K562 (cell line): ENCODE results near the gene RNU6-9. TPM values are rescaled to one million over a fixed set of nuclear protein-coding genes. Genes with fewer than 3 reads are reported as not detected.

ENCODE experiments used
- ATAC-seq: fragments of 200-7000 bp; cut with Tn5 transposase; 3 replicates; pipeline ENCODE4 v1.9.1; 2020; ENCODE audit warnings: moderate library complexity
- BruUV-seq: library from RNA; stranded (reverse); fragments of 400-500 nt; replicated peaks from 2 replicates; lab custom pipeline; 2021; lab: Mats Ljungman, UMichigan
- CTCF ChIA-PET: fragments of 300-600 bp; formaldehyde crosslinking; extraction: SDS; loops from one replicate; lab custom pipeline; 2021; ENCODE audit warnings: low intra/inter-chr PET ratio; lab: Yijun Ruan, JAX
- POLR2A ChIA-PET: fragments of 300-600, 350-650 bp; sonication (Branson Sonifier 250); formaldehyde crosslinking; extraction: SDS; loops from one replicate; lab custom pipeline; 2021; ENCODE audit warnings: antibody characterized with exemption, inconsistent platforms; lab: Yijun Ruan, JAX
- DNase-seq, 4 experiments: peaks; one replicate each; pipeline versions ENCODE4 v3.0.0 to v3.0.0-alpha.2; 2011 to 2018; ENCODE audit warnings: low spot score in 3 of 4, mixed read lengths in 3 of 4; ENCODE audit errors: extremely low read depth in 1 of 4
- FAIRE-seq: peaks from 2 replicates; lab custom pipeline; 2011; peaks lifted over from hg19 to GRCh38; lab: Jason Lieb, UNC
- H2AFZ ChIP-seq: 2 replicates; pipeline ENCODE4 v1.6.0; 2011; ENCODE audit warnings: low read depth, low read length, control low read depth, inconsistent platforms
- H3K27ac ChIP-seq: fragments of 200-600 bp; 3 replicates; pipeline ENCODE4 v1.8.0; 2011; ENCODE audit warnings: low read depth, mild to moderate bottlenecking, control low read depth, inconsistent platforms, low read length, moderate library complexity, mixed read lengths; ENCODE audit errors: extremely low read depth
- H3K27me3 ChIP-seq, 2 experiments: fragments of 300-600 bp in 1 of 2; 2 replicates in 1 of 2; 3 replicates in 1 of 2; pipeline versions ENCODE4 v1.6.0 to v1.8.0; 2011; ENCODE audit warnings: inconsistent platforms in 2 of 2, low read length in 2 of 2, mild to moderate bottlenecking in 1 of 2, mixed read lengths in 1 of 2, moderate library complexity in 1 of 2; ENCODE audit not compliant: control insufficient read depth in 2 of 2, insufficient read depth in 2 of 2
- H3K36me3 ChIP-seq: fragments of 300-600 bp; 3 replicates; pipeline ENCODE4 v1.8.0; 2011; ENCODE audit warnings: mild to moderate bottlenecking, low read length, inconsistent platforms; ENCODE audit not compliant: control insufficient read depth, insufficient read depth
- H3K4me1 ChIP-seq, 2 experiments: fragments of 200-600 bp in 1 of 2; replicated peaks in 1 of 2; 2 replicates in 1 of 2; 3 replicates in 1 of 2; pipeline versions ENCODE4 v1.5.1 to v1.8.0; 2011; ENCODE audit warnings: inconsistent platforms in 2 of 2, low read length in 2 of 2, mild to moderate bottlenecking in 1 of 2, mixed read lengths in 1 of 2, moderate library complexity in 1 of 2; ENCODE audit not compliant: control insufficient read depth in 2 of 2, insufficient read depth in 2 of 2
- H3K4me2 ChIP-seq: 2 replicates; pipeline ENCODE4 v1.6.1; 2011; ENCODE audit warnings: low read length, control low read depth, inconsistent platforms, mixed read lengths; ENCODE audit not compliant: insufficient read depth
- H3K4me3 ChIP-seq: fragments of 200-600 bp; sonication (generic), shearing (Covaris generic); 2 replicates; pipeline ENCODE4 v1.5.1; 2016; ENCODE audit warnings: control low read depth, inconsistent platforms
- H3K79me2 ChIP-seq: fragments of 200-600 bp; 3 replicates; pipeline ENCODE4 v1.8.0; 2011; ENCODE audit warnings: low read length, inconsistent platforms; ENCODE audit not compliant: control insufficient read depth, insufficient read depth
- H3K9ac ChIP-seq, 2 experiments: 2 replicates each; pipeline versions ENCODE4 v1.6.0 to v1.6.1; 2011; ENCODE audit warnings: low read depth in 2 of 2, low read length in 2 of 2, control low read depth in 1 of 2, inconsistent platforms in 1 of 2, mild to moderate bottlenecking in 1 of 2, mixed read lengths in 1 of 2; ENCODE audit not compliant: insufficient read depth in 1 of 2
- H3K9me1 ChIP-seq: one replicate; pipeline ENCODE4 v1.6.0; 2011; ENCODE audit warnings: inconsistent platforms, mild to moderate bottlenecking, low read length, moderate library complexity; ENCODE audit not compliant: control insufficient read depth, insufficient read depth
- H3K9me3 ChIP-seq: replicated peaks from 2 replicates; pipeline ENCODE4 v1.5.1; 2011; ENCODE audit warnings: low read depth, low read length, inconsistent platforms; ENCODE audit not compliant: control insufficient read depth, insufficient read depth
- H4K20me1 ChIP-seq: replicated peaks from 2 replicates; pipeline ENCODE4 v1.6.1; 2011; ENCODE audit warnings: low read length, inconsistent platforms, mixed read lengths; ENCODE audit not compliant: control insufficient read depth, insufficient read depth
- BCOR ChIP-seq: fragments of 450-650 bp; IDR thresholded peaks from 2 replicates; pipeline ENCODE4 v1.6.1; 2016
- CBX3 ChIP-seq, 2 experiments: IDR thresholded peaks; 1 replicate in 1 of 2; 2 replicates in 1 of 2; pipeline ENCODE4 v1.6.1; 2012; ENCODE audit warnings: inconsistent platforms in 2 of 2, low read length in 2 of 2, borderline replicate concordance in 1 of 2, control low read depth in 1 of 2
- GTF2E2 ChIP-seq: fragments of 200-800 bp; sonication (Bioruptor generic); IDR thresholded peaks from 2 replicates; pipeline ENCODE4 v1.6.1; 2016; ENCODE audit warnings: missing genetic modification characterization, missing compliant biosample characterization
- HCFC1 ChIP-seq: IDR thresholded peaks from 2 replicates; pipeline ENCODE4 v1.6.1; 2012; ENCODE audit warnings: low read depth, low read length, improper control_type of control experiment
- HMGN3 ChIP-seq: IDR thresholded peaks from 2 replicates; pipeline ENCODE4 v1.6.1; 2011; ENCODE audit warnings: borderline replicate concordance, low read depth, mild to moderate bottlenecking, mixed read lengths, low read length; ENCODE audit not compliant: insufficient read length; ENCODE audit errors: extremely low read depth
- KDM2B ChIP-seq: fragments of 250-450 bp; sonication (Bioruptor Pico); IDR thresholded peaks from 2 replicates; pipeline ENCODE4 v1.8.0; 2021; ENCODE audit warnings: mild to moderate bottlenecking, moderate library complexity
- SIX5 ChIP-seq, 2 experiments: IDR thresholded peaks; 2 replicates each; pipeline ENCODE4 v1.6.1; 2011; ENCODE audit warnings: low read length in 2 of 2, borderline replicate concordance in 1 of 2, low read depth in 1 of 2, mild to moderate bottlenecking in 1 of 2, moderate library complexity in 1 of 2; ENCODE audit not compliant: insufficient read depth in 1 of 2
- TOE1 ChIP-seq, 2 experiments: fragments of 450-650 bp in 1 of 2; sonication (generic) in 1 of 2; formaldehyde crosslinking in 1 of 2; IDR thresholded peaks; 2 replicates each; pipeline versions ENCODE4 v1.7.1 to v1.8.0; 2016 to 2022; ENCODE audit warnings: borderline replicate concordance in 2 of 2, mild to moderate bottlenecking in 2 of 2, antibody characterized with exemption in 1 of 2, inconsistent platforms in 1 of 2, low read depth in 1 of 2, missing genetic modification reagents in 1 of 2, moderate library complexity in 1 of 2
- ZEB2 ChIP-seq: fragments of 450-650 bp; IDR thresholded peaks from 2 replicates; pipeline ENCODE4 v1.6.1; 2016
- ZNF212 ChIP-seq: fragments of 450-650 bp; formaldehyde crosslinking; IDR thresholded peaks from 2 replicates; pipeline ENCODE4 v1.4.0; 2020; ENCODE audit warnings: mild to moderate bottlenecking
- ZNF282 ChIP-seq: sonication (generic); formaldehyde crosslinking; IDR thresholded peaks from 2 replicates; pipeline ENCODE4 v1.8.1; 2023; ENCODE audit warnings: missing genetic modification reagents
- ZNF586 ChIP-seq: fragments of 450-650 bp; formaldehyde crosslinking; conservative IDR thresholded peaks from 2 replicates; pipeline ENCODE4 v1.4.0; 2020; ENCODE audit warnings: mild to moderate bottlenecking, moderate library complexity
- WGBS: fragments of 100-300 bp; shearing (Covaris generic); methylation state at CpG from one replicate; pipeline ENCODE4 v1.1.6; 2016; ENCODE audit warnings: low coverage, mixed read lengths; ENCODE audit not compliant: insufficient coverage; ENCODE audit errors: missing lambda C conversion rate; 5-methylcytosine and 5-hydroxymethylcytosine counted together
- in situ Hi-C: fragments of 300-500 bp; cut with MboI; formaldehyde crosslinking; loops from 4 replicates; pipeline ENCODE4 v1.15.0; 2018; ENCODE audit warnings: inconsistent platforms, mixed read lengths
- intact Hi-C: fragments of 100-400 bp; cut with micrococcal nuclease; formaldehyde crosslinking; loops from 2 replicates; pipeline ENCODE4 v1.14.2; 2022
- polyA plus RNA-seq, 8 experiments: library from polyadenylated mRNA; depleted of rRNA in 4 of 8; stranded (reverse) in 5 of 8; unstranded in 3 of 8; fragments of >200 nt; fragmentation: Nextera tagmentation in 2 of 8; fragmentation: Illumina TruSeq in 1 of 8; extraction: Ambion mirVana in 2 of 8; extraction: Trizol in 1 of 8; gene quantifications; 2 replicates each; pipeline versions ENCODE4 v1.2.1 to v1.2.3, GENCODE V29; 2011 to 2014; ENCODE audit warnings: inconsistent platforms in 1 of 8, missing spikeins in 1 of 8
- total RNA-seq, 7 experiments: library from RNA; depleted of rRNA in 6 of 7; stranded (reverse); fragments of >200 nt in 6 of 7; fragmentation: Illumina TruSeq in 2 of 7; extraction: Trizol in 2 of 7; gene quantifications; 2 replicates each; pipeline versions ENCODE4 v1.2.1 to v1.2.3, GENCODE V29; 2011 to 2021; ENCODE audit warnings: low replicate concordance in 1 of 7
- TF ChIP-seq, protein P1 (sequence below): IDR thresholded peaks from 2 replicates; pipeline ENCODE4 v1.6.1; 2011; ENCODE audit not compliant: insufficient read length; ENCODE audit errors: extremely low read depth
- TF ChIP-seq, protein P2 (sequence below), 2 experiments: fragments of 250-450 bp in 1 of 2; fragments of 450-650 bp in 1 of 2; sonication (Bioruptor Pico) in 1 of 2; IDR thresholded peaks; 2 replicates each; pipeline versions ENCODE4 v1.6.1 to v1.8.0; 2016 to 2021; ENCODE audit warnings: mild to moderate bottlenecking in 2 of 2, moderate library complexity in 2 of 2, missing compliant biosample characterization in 1 of 2, missing genetic modification characterization in 1 of 2
- TF ChIP-seq, protein P3 (sequence below): sonication (generic); formaldehyde crosslinking; IDR thresholded peaks from 2 replicates; pipeline ENCODE4 v1.8.1; 2023; ENCODE audit warnings: mild to moderate bottlenecking, missing genetic modification reagents

The RNU6-9 gene
- total and polyA plus RNA-seq, 9 of the 15 experiments (the other 6 are each of a cell fraction or from before 2014, with no cell fraction given): not detected

DNA sequence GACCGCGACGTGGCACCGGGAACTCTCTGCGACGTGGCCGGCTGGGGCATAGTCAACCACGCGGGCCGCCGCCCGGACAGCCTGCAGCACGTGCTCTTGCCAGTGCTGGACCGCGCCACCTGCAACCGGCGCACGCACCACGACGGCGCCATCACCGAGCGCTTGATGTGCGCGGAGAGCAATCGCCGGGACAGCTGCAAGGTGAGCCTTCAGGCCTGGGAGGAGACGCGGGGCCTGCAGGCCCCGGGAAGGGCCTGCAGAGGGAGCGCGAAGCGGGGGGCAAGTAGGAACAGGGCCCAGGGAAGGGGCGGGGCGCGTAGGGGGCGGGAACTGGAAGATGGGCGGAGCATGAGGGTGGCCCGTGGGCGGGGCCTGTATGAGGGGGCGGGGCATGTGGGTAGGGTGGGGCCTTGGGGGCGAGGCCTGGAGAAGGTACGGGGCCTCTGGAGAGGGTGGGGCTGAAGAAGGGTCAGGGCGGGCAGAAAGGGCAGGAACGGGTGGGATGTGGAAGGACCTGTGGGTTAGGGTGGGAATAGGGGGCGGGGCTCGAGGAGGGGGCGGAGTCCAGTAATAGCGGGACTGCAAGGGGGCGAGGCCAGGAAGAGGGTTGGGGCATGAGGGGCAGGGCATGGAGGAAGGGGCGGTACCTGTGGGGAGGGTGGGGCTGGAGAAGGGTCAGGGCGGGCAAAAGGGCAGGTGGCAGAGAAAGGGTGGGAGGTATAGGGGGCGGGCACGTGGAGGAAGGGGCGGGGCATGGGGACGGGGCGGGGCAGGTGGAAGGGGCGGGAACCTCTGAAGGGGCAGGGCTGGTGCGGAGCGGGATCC is 31.3 kb upstream of the RNU6-9 start:
- Histone ChIP-seq H3K79me2 (peaks cover 12% of the 10 kb centered on the region), H3K4me1 (peaks cover 25 to 70% of the 10 kb centered on the region in 2 experiments), H4K20me1 (no peaks in the 10 kb centered on the region), H3K27me3 (no peaks in the 10 kb centered on the region), H2AFZ (no peak overlapping the region), H3K9me3 (no peaks in the 10 kb centered on the region), H3K4me2 (peak overlapping the region; percentile 72), H3K27ac (peak overlapping the region; percentile 91; the same call in 2 of the 3 replicates), H3K9ac (peak overlapping the region in 1 of 2 experiments; percentile 88; a peak in 2 of 4 replicates), H3K36me3 (peaks cover 17% of the 10 kb centered on the region; the same call in 1 of the 3 replicates), H3K9me1 (no peaks in the 10 kb centered on the region), H3K4me3 (peak overlapping the region; percentile 62)
- ChIA-PET POLR2A (interaction anchor here (0.7 to 1.3 kb wide), 3 partner anchors 45 to 160 kb away, joined by 3 to 4 read pairs (median 3); partner anchors contain the start of gene RNU6-2), CTCF (interaction anchor here (1.5 kb wide), 1 partner anchor 56 kb away, joined by 6 read pairs; the partner anchor contains the start of gene KISS1R)
- peak; percentile 90 for FAIRE-seq
- no TSS peak for BruUV-seq
- 2% methylated on average over 32 of the region's 60 CpGs for WGBS
- peak; percentile 78 for ATAC-seq
- in situ Hi-C loops (no loop called here), intact Hi-C loops (loop anchor here (1.0 to 5.0 kb wide), 4 partner anchors 53 to 380 kb away; partner anchors contain the start of genes ATP5F1D and WDR18)
- DNase-seq: peak; percentile 94 to 98 (median 94)
- TF ChIP-seq SIX5 (IDR thresholded peaks at IDR 0.05; ENCODE audit: borderline replicate concordance in 1 of 2, insufficient read depth in 1 of 2, low read depth in 1 of 2, low read length in 2 of 2) (no peak), GTF2E2 (tag) (no peak), HMGN3 (peak; percentile 76), ZNF212 (CRISPR knock-in tag) (no peak), TOE1 (IDR thresholded peaks at IDR 0.05; ENCODE audit: borderline replicate concordance) (peak; percentile 52; the same call in 1 of the 2 replicates), TOE1 (CRISPR knock-in tag; IDR thresholded peaks at IDR 0.05; ENCODE audit: borderline replicate concordance, low read depth) (no peak), ZNF586 (CRISPR knock-in tag) (no peak), HCFC1 (0 out of 2 replicates have a peak, but pooled peaks have one; percentile 37), ZNF282 (no peak), CBX3 (IDR thresholded peaks at IDR 0.05; ENCODE audit: borderline replicate concordance in 1 of 2, low read length in 2 of 2) (peak in 1 of 2 experiments; percentile 93; a peak in 2 of 3 replicates), BCOR (peak; percentile 73), ZEB2 (peak; percentile 79), KDM2B (CRISPR knock-in tag) (peak; percentile 97)
- TF ChIP-seq, protein P1, sequence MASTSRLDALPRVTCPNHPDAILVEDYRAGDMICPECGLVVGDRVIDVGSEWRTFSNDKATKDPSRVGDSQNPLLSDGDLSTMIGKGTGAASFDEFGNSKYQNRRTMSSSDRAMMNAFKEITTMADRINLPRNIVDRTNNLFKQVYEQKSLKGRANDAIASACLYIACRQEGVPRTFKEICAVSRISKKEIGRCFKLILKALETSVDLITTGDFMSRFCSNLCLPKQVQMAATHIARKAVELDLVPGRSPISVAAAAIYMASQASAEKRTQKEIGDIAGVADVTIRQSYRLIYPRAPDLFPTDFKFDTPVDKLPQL: no peak
- TF ChIP-seq, protein P2, sequence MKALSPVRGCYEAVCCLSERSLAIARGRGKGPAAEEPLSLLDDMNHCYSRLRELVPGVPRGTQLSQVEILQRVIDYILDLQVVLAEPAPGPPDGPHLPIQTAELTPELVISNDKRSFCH (CRISPR knock-in tag; IDR thresholded peaks at IDR 0.05): no peak
- TF ChIP-seq, protein P2 (tag; IDR thresholded peaks at IDR 0.05): 0 out of 2 replicates have a peak, but pooled peaks have one; percentile 29
- TF ChIP-seq, protein P3, sequence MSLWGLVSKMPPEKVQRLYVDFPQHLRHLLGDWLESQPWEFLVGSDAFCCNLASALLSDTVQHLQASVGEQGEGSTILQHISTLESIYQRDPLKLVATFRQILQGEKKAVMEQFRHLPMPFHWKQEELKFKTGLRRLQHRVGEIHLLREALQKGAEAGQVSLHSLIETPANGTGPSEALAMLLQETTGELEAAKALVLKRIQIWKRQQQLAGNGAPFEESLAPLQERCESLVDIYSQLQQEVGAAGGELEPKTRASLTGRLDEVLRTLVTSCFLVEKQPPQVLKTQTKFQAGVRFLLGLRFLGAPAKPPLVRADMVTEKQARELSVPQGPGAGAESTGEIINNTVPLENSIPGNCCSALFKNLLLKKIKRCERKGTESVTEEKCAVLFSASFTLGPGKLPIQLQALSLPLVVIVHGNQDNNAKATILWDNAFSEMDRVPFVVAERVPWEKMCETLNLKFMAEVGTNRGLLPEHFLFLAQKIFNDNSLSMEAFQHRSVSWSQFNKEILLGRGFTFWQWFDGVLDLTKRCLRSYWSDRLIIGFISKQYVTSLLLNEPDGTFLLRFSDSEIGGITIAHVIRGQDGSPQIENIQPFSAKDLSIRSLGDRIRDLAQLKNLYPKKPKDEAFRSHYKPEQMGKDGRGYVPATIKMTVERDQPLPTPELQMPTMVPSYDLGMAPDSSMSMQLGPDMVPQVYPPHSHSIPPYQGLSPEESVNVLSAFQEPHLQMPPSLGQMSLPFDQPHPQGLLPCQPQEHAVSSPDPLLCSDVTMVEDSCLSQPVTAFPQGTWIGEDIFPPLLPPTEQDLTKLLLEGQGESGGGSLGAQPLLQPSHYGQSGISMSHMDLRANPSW (CRISPR knock-in tag): peak; percentile 55; the same call in 1 of the 2 replicates
